Mucosa of rectum (tissue), 2 donors: ENCODE data around the gene CAMK2D.

Experiments
- H3K27ac ChIP-seq, 2 donors: one replicate each; pipeline ENCODE4 v1.7.0; 2013; ENCODE audit warnings: inconsistent platforms in 2 of 2, low read depth in 2 of 2, low read length in 2 of 2
- H3K27me3 ChIP-seq, 2 donors: one replicate each; pipeline ENCODE4 v1.7.0; 2013; ENCODE audit warnings: low read length in 2 of 2; ENCODE audit not compliant: control insufficient read depth in 2 of 2, insufficient read depth in 2 of 2
- H3K36me3 ChIP-seq, 2 donors: one replicate each; pipeline ENCODE4 v1.7.0; 2013; ENCODE audit warnings: low read length in 2 of 2; ENCODE audit not compliant: control insufficient read depth in 2 of 2, insufficient read depth in 2 of 2
- H3K4me1 ChIP-seq, 2 donors: one replicate each; pipeline ENCODE4 v1.7.0; 2013; ENCODE audit warnings: low read length in 2 of 2, mild to moderate bottlenecking in 1 of 2; ENCODE audit not compliant: control insufficient read depth in 2 of 2, insufficient read depth in 2 of 2
- H3K4me3 ChIP-seq, 2 donors: one replicate each; pipeline ENCODE4 v1.7.0; 2013; ENCODE audit warnings: low read length in 2 of 2
- H3K9ac ChIP-seq, 2 donors: one replicate each; pipeline ENCODE4 v1.7.0; 2013; ENCODE audit warnings: low read length in 2 of 2, low read depth in 1 of 2, mild to moderate bottlenecking in 1 of 2
- H3K9me3 ChIP-seq, 2 donors: one replicate each; pipeline ENCODE4 v1.7.0; 2013; ENCODE audit warnings: low read length in 2 of 2; ENCODE audit not compliant: control insufficient read depth in 2 of 2
- donor health status: healthy.
- donor health status: Normal muscosa, but diverticular disease.

The CAMK2D gene

DNA sequence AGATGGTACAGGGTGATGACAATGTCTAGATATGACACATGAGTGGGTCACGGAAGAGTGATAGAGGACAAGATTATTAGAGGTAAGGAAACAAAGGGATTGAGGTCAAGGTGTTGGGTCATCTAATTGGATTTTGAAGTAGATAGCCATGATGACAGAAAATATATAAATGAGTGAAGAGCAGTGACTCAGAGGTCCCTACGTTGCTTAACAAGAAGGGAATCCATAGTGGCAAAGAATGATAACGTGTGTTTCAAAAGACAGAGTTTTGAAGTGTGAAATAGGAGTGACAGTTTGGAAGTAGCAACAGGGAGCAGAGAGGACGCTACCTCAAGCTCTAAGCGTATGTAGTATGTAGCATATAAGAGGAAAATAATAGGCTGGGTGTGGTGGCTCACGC, 22.2 kb upstream of the CAMK2D start:
- H3K4me3 ChIP-seq, result no peak overlapping the region
- H3K9ac ChIP-seq, result no peak overlapping the region
- H3K9me3 ChIP-seq, result no peaks in the 10 kb centered on the region
- H3K36me3 ChIP-seq, result no peaks in the 10 kb centered on the region
- H3K4me1 ChIP-seq, result peaks cover 0 to 2% of the 10 kb centered on the region in 2 donors
- no peak overlapping the region for H3K27ac ChIP-seq
- no peaks in the 10 kb centered on the region for H3K27me3 ChIP-seq

DNA sequence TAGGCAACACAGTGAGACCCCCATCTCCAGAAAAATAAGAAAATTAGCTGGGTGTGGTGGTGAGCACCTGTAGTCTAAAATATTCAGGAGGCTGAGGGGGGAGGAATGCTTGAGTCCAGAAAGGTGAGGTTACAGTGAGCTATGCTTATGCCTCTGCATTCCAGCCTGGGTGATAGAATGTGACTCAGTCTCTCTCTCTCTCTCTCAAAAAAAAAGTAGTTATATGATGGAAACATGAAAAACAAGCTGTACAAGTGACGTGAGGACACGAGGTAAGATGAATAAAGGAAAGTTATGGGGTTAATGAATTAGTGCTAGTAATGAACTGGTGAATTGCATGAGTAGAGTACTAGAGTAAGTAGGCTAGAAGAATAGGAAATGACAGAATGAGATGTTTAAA, 21.8 kb upstream of the CAMK2D start:
- Histone ChIP-seq H3K9me3 (no peaks in the 10 kb centered on the region), H3K36me3 (no peaks in the 10 kb centered on the region), H3K27me3 (no peaks in the 10 kb centered on the region), H3K27ac (no peak overlapping the region), H3K4me1 (peaks cover 0 to 2% of the 10 kb centered on the region in 2 donors), H3K4me3 (no peak overlapping the region), H3K9ac (no peak overlapping the region)

- Histone ChIP-seq H3K9ac (no peak overlapping the region), H3K4me3 (no peak overlapping the region), H3K27me3 (no peaks in the 10 kb centered on the region), H3K27ac (no peak overlapping the region), H3K36me3 (no peaks in the 10 kb centered on the region), H3K9me3 (no peaks in the 10 kb centered on the region), H3K4me1 (peaks cover 0 to 2% of the 10 kb centered on the region in 2 donors)
Observed at GRCh38 chr4:113781439-113782040, 20.0 kb upstream of the CAMK2D start.

GRCh38 chr4:113776679-113777078, 15.1 kb upstream of the CAMK2D start:
- no peak overlapping the region for H3K4me3 ChIP-seq
- H3K36me3 ChIP-seq, result no peaks in the 10 kb centered on the region
- no peaks in the 10 kb centered on the region for H3K9me3 ChIP-seq
- H3K4me1 ChIP-seq, result no peaks in the 10 kb centered on the region
- H3K27ac ChIP-seq, result no peak overlapping the region
- no peaks in the 10 kb centered on the region for H3K27me3 ChIP-seq
- no peak overlapping the region for H3K9ac ChIP-seq

DNA sequence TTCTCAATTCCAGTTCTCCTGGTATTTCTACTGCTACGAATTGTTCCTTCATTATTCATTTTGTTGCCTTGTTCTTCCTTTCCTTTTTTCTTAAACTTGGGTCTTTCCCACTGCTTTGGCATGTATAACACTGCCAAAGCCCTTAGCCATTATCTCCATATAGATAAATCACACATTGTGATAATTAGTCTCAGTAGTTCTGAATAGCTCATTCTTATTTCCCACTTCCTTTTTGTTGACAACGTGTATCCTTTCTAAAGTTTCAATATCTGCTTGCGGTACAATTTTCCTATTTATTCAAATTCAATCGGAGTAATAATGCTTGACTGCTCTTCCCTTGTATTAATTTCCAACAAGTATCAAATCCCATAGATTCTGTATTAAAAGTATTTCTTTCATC, 14.5 kb upstream of the CAMK2D start:
- no peaks in the 10 kb centered on the region for H3K36me3 ChIP-seq
- no peak overlapping the region for H3K4me3 ChIP-seq
- H3K27me3 ChIP-seq, result no peaks in the 10 kb centered on the region
- no peak overlapping the region for H3K9ac ChIP-seq
- no peaks in the 10 kb centered on the region for H3K9me3 ChIP-seq
- no peak overlapping the region for H3K27ac ChIP-seq
- H3K4me1 ChIP-seq, result no peaks in the 10 kb centered on the region

DNA sequence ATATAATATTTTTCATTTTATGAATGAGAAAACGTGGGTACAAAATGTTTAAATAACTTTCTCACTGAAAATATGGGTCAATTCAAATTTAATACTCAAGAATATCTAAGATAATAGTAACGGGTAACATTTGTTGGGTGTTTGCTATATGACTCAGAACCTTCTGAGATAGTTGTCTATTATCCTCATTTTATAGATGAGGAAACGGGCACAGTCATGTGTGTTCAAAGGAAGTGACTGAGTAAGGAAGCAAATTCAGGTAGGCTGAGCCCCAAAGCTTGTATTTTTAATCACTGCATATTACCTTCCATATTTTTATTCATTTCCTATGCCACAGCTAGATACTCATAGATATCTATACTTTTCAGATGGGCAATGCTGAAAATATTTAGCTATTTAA, 12.2 kb upstream of the CAMK2D start:
- no peaks in the 10 kb centered on the region for H3K36me3 ChIP-seq
- no peak overlapping the region for H3K4me3 ChIP-seq
- H3K27ac ChIP-seq, result no peak overlapping the region
- H3K4me1 ChIP-seq, result no peaks in the 10 kb centered on the region
- no peak overlapping the region for H3K9ac ChIP-seq
- H3K27me3 ChIP-seq, result no peaks in the 10 kb centered on the region
- H3K9me3 ChIP-seq, result no peaks in the 10 kb centered on the region

GRCh38 chr4:113773014-113773413, 11.5 kb upstream of the CAMK2D start:
- Histone ChIP-seq H3K27ac (no peak overlapping the region), H3K36me3 (no peaks in the 10 kb centered on the region), H3K4me1 (no peaks in the 10 kb centered on the region), H3K4me3 (no peak overlapping the region), H3K9me3 (no peaks in the 10 kb centered on the region), H3K27me3 (no peaks in the 10 kb centered on the region), H3K9ac (no peak overlapping the region)

GRCh38 chr4:113772319-113772718, 10.8 kb upstream of the CAMK2D start:
- H3K9me3 ChIP-seq, result no peaks in the 10 kb centered on the region
- no peak overlapping the region for H3K4me3 ChIP-seq
- H3K4me1 ChIP-seq, result no peaks in the 10 kb centered on the region
- no peaks in the 10 kb centered on the region for H3K36me3 ChIP-seq
- H3K27ac ChIP-seq, result no peak overlapping the region
- H3K9ac ChIP-seq, result no peak overlapping the region
- no peaks in the 10 kb centered on the region for H3K27me3 ChIP-seq

DNA sequence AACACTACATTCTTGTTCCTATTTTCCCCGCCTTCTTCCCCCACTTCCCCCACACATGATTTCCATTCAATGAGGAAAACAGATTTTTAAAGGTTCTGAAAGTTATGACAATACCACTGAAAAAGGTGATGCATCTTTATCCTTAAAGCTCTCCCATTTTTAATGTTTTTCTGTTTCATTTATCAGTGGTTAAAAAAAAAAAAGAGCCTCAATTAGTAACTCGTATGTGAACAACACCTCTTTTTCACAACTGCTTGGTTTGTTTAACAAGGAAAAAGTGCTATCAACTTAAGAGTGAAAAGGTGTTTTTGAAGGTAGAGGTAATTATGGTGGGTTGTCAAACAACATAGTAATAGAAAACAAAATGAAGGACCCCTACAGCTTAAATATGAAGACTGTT, 8.2 kb upstream of the CAMK2D start:
- no peaks in the 10 kb centered on the region for H3K27me3 ChIP-seq
- no peak overlapping the region for H3K4me3 ChIP-seq
- no peaks in the 10 kb centered on the region for H3K9me3 ChIP-seq
- no peaks in the 10 kb centered on the region for H3K36me3 ChIP-seq
- H3K9ac ChIP-seq, result no peak overlapping the region
- H3K4me1 ChIP-seq, result no peaks in the 10 kb centered on the region
- no peak overlapping the region for H3K27ac ChIP-seq

DNA sequence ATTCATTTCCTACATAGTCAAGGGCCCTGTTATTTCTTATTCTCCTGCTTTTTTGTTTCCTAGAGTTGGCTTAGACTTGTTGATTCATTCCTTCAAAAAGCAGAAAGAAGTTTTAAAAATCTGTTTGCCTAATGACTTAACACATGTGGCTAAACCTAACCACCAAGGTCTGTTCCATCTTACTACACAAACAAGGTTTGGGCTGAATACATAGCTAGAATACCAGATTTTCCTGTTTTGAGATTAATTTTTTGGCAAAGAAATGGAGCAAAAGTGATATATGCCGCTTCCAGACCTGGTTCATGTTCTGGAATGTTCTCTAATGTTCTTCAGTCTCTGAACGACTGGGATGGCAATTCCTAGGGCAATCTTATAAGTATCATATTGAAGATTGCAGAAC, 7.4 kb upstream of the CAMK2D start:
- Histone ChIP-seq H3K27me3 (no peaks in the 10 kb centered on the region), H3K36me3 (no peaks in the 10 kb centered on the region), H3K4me3 (no peak overlapping the region), H3K4me1 (no peaks in the 10 kb centered on the region), H3K9me3 (no peaks in the 10 kb centered on the region), H3K27ac (no peak overlapping the region), H3K9ac (no peak overlapping the region)

DNA sequence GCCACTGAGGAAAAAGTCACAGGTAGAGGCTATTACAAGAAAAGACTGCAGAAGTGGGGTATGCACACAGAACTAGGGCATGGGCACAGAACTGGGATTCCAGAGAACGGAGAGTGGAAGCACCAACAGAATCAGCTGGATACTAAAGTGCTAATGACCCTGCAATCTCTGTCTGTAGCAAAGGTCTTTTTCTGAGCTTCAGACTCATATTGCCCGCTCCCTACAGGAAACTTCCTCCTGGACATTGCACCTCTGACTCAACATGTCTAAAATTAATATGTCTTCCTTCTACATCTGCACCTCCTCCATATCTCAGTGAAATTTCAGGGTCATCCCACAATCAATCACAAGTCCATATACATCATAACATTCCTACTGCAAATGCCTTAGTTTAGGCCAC, 5.3 kb upstream of the CAMK2D start:
- Histone ChIP-seq H3K36me3 (no peaks in the 10 kb centered on the region), H3K27ac (no peak overlapping the region), H3K9ac (no peak overlapping the region), H3K27me3 (no peaks in the 10 kb centered on the region), H3K4me1 (peaks cover 8 to 9% of the 10 kb centered on the region in 2 donors), H3K4me3 (no peak overlapping the region), H3K9me3 (no peaks in the 10 kb centered on the region)
